Psoas muscle (tissue), 8 donors: ENCODE data around the gene SASH1. TPM values are rescaled to one million over a fixed set of nuclear protein-coding genes. Genes with fewer than 3 reads are reported as not detected.
A peak's percentile ranks its signal among the peaks of the same experiment; 100 is the strongest.

Experiments used
- ATAC-seq, 4 donors: fragments of 200-7000 bp; cut with Tn5 transposase; one replicate each; pipeline ENCODE4 v1.9.1; 2020; ENCODE audit warnings: moderate library complexity in 3 of 4, mild to moderate bottlenecking in 2 of 4
- DNase-seq, 2 donors: peaks; one replicate each; pipeline ENCODE4 v3.0.0-alpha.2; 2020
- H3K27ac ChIP-seq: fragments of 200-600 bp; one replicate; pipeline ENCODE4 v1.8.0; 2022
- H3K27me3 ChIP-seq, 3 donors: fragments of 200-600 bp in 1 of 3; one replicate each; pipeline versions ENCODE4 v1.6.1 to v1.8.0; 2013 to 2022; ENCODE audit warnings: low read length in 2 of 3, mild to moderate bottlenecking in 2 of 3, moderate library complexity in 1 of 3; ENCODE audit not compliant: insufficient read depth in 3 of 3
- H3K36me3 ChIP-seq, 2 donors: fragments of 200-600 bp in 1 of 2; one replicate each; pipeline versions ENCODE4 v1.6.1 to v1.8.0; 2013 to 2022; ENCODE audit warnings: low read depth in 1 of 2, mild to moderate bottlenecking in 1 of 2, moderate library complexity in 1 of 2; ENCODE audit not compliant: insufficient read depth in 1 of 2
- H3K4me1 ChIP-seq: fragments of 200-600 bp; one replicate; pipeline ENCODE4 v1.8.0; 2022
- H3K4me3 ChIP-seq: fragments of 200-600 bp; one replicate; pipeline ENCODE4 v1.8.0; 2022; ENCODE audit warnings: mild to moderate bottlenecking
- H3K9me3 ChIP-seq: fragments of 200-600 bp; one replicate; pipeline ENCODE4 v1.8.0; 2022
- CTCF ChIP-seq: fragments of 200-600 bp; IDR thresholded peaks from one replicate; pipeline ENCODE4 v1.8.0; 2022; ENCODE audit warnings: antibody characterized with exemption
- WGBS, 3 donors: extraction: QIAGEN DNeasy Blood & Tissue Kit; methylation state at CpG; one replicate each; pipeline versions ENCODE4 v1.1.6 to v1.1.7; 2013; 5-methylcytosine and 5-hydroxymethylcytosine counted together
- intact Hi-C, 2 donors: fragments of 100-400 bp; cut with DNase I; formaldehyde crosslinking; loops; one replicate each; pipeline versions ENCODE4 v1.11.0 to v1.14.2; 2022
- polyA plus RNA-seq, 3 donors: library from polyadenylated mRNA; stranded (reverse); fragments of 200-250 nt; gene quantifications; one replicate each; pipeline ENCODE4 v1.2.3, GENCODE V29; 2013
- total RNA-seq, 4 donors: library from RNA; stranded (reverse); fragmentation: NEBNext Ultra II Directional in 2 of 4; extraction: Animal tissue kit (Norgen Biotek cat#: 25700) in 2 of 4; gene quantifications; one replicate each; pipeline versions ENCODE4 v1.2.1 to v1.2.4, GENCODE V29; 2021 to 2023
- donor health status: healthy with polysubstance abuse.
- donor health status: DM: no; HTN: no; CAD: no; lungs with moderate emphysema.
- donor health status: Bipolar disorder and iron deficiency.
- donor health status: healthy.
- donor health status: DM: yes; HTN: yes; CAD: no.
- donor health status: DM: no; HTN: no; CAD: no.
- donor health status: DM: no; HTN: no; CAD: no.
- donor health status: DM: yes; HTN: yes; CAD: no.

The SASH1 gene
- total and polyA plus RNA-seq, 7 donors, result 5.0 to 26.1 (median 13.0) TPM

- Histone ChIP-seq H3K4me3 (no peak overlapping the region), H3K27me3 (no peaks in the 10 kb centered on the region), H3K27ac (no peak overlapping the region), H3K4me1 (no peaks in the 10 kb centered on the region), H3K9me3 (no peaks in the 10 kb centered on the region), H3K36me3 (peaks cover 0 to 13% of the 10 kb centered on the region in 2 donors)
- ATAC-seq (peak; percentile 34 to 71 (median 62)), DNase-seq (peak; percentile 60 to 88)
- WGBS, 3 donors, result 27 to 42% (median 29%) methylated on average over 12 of the region's 12 CpGs
- intact Hi-C loops, result no loop called here
- TF ChIP-seq CTCF, result no peak
Observed at GRCh38 chr6:148518511-148519156, 176.0 kb downstream of the SASH1 start.

- no peak for TF ChIP-seq CTCF
- WGBS, 3 donors, result 79 to 87% (median 83%) methylated on average over 22 to 23 of the region's 23 CpGs
- H3K4me3 ChIP-seq, result no peak overlapping the region
- ATAC-seq, result no peak
- no peaks in the 10 kb centered on the region for H3K9me3 ChIP-seq
- peaks cover 0 to 22% of the 10 kb centered on the region in 2 donors for H3K36me3 ChIP-seq
- no peaks in the 10 kb centered on the region for H3K27me3 ChIP-seq
- intact Hi-C loops, result no loop called here
- no peaks in the 10 kb centered on the region for H3K4me1 ChIP-seq
- peak in 1 of 2 donors; percentile 66 for DNase-seq
- peak overlapping the region; percentile 46 for H3K27ac ChIP-seq
Observed at GRCh38 chr6:148520109-148520841, 177.6 kb downstream of the SASH1 start.

GRCh38 chr6:148521158-148521557 lies 178.5 kb downstream of the SASH1 start:
- Histone ChIP-seq H3K9me3 (no peaks in the 10 kb centered on the region), H3K27ac (peak overlapping the region; percentile 46), H3K27me3 (no peaks in the 10 kb centered on the region), H3K4me3 (no peak overlapping the region), H3K4me1 (no peaks in the 10 kb centered on the region), H3K36me3 (peaks cover 3 to 25% of the 10 kb centered on the region in 2 donors)
- no peak for TF ChIP-seq CTCF
- DNase-seq, result no peak
- intact Hi-C loops, result no loop called here
- 20 to 40% (median 33%) methylated on average over 5 of the region's 5 CpGs for WGBS, 3 donors
- peak in 1 of 4 donors; percentile 6 for ATAC-seq

GRCh38 chr6:148521586-148521985 lies 178.9 kb downstream of the SASH1 start:
- TF ChIP-seq CTCF, result no peak
- Histone ChIP-seq H3K27ac (peak overlapping the region; percentile 46), H3K36me3 (peaks cover 3 to 25% of the 10 kb centered on the region in 2 donors), H3K9me3 (no peaks in the 10 kb centered on the region), H3K4me3 (no peak overlapping the region), H3K4me1 (no peaks in the 10 kb centered on the region), H3K27me3 (no peaks in the 10 kb centered on the region)
- no peak for ATAC-seq
- intact Hi-C loops, result no loop called here
- DNase-seq, result no peak
- 38 to 70% (median 53%) methylated on average over 1 of the region's 1 CpG for WGBS, 3 donors
